HG02885 (cell line): ENCODE data around the gene CDC14B.
"Not testable (repeated sequence)": the region's sequence is repeated elsewhere in the genome, so short reads cannot be mapped to it uniquely, and the experiment has no call there.

Experiments
- ATAC-seq: cut with Tn5 transposase; IDR thresholded peaks from one replicate; pipeline ENCODE4 v1.9.1; 2021; ENCODE audit warnings: mild to moderate bottlenecking; ENCODE audit not compliant: unreplicated experiment, poor library complexity

The CDC14B gene

GRCh38 chr9:96619491-96620180 lies at the start of gene CDC14B:
TSS of gene CDC14B (minus strand) at chr9:96619843. CDS start at chr9:96619378, 465 bp downstream.
- peak; percentile 71 for ATAC-seq

- ATAC-seq: no peak
These were observed 49.4 kb upstream of the CDC14B start for GRCh38 chr9:96668868-96669534.

GRCh38 chr9:96667363-96667728 lies 47.7 kb upstream of the CDC14B start:
- no peak for ATAC-seq

- not testable (repeated sequence) for ATAC-seq
These were observed 47.2 kb upstream of the CDC14B start for GRCh38 chr9:96666653-96667362.

- no peak for ATAC-seq
These were observed 46.1 kb upstream of the CDC14B start for GRCh38 chr9:96665789-96666188.

- no peak for ATAC-seq
These were observed 44.0 kb upstream of the CDC14B start for GRCh38 chr9:96663506-96664120.

GRCh38 chr9:96661711-96662110 lies 42.1 kb upstream of the CDC14B start:
- no peak for ATAC-seq

- ATAC-seq: no peak
These were observed 41.1 kb upstream of the CDC14B start for GRCh38 chr9:96660692-96661248.

GRCh38 chr9:96655198-96655851 lies 35.7 kb upstream of the CDC14B start, which contains the start of gene PRXL2C:
TSS of gene PRXL2C (minus strand) at chr9:96655317. CDS start at chr9:96655281, 36 bp downstream.
- peak; percentile 81 for ATAC-seq

GRCh38 chr9:96654450-96655197 lies 35.0 kb upstream of the CDC14B start:
- ATAC-seq: peak; percentile 55

- ATAC-seq: no peak
These were observed 32.0 kb upstream of the CDC14B start for GRCh38 chr9:96651626-96652025.

- ATAC-seq: no peak
These were observed 30.1 kb upstream of the CDC14B start for GRCh38 chr9:96649620-96650324.

- ATAC-seq: no peak
These were observed 26.7 kb upstream of the CDC14B start for GRCh38 chr9:96646081-96646991.

GRCh38 chr9:96644137-96644536 lies 24.5 kb upstream of the CDC14B start:
- ATAC-seq: no peak

- ATAC-seq: no peak
These were observed 21.9 kb upstream of the CDC14B start for GRCh38 chr9:96641514-96641913.

- no peak for ATAC-seq
These were observed 19.1 kb upstream of the CDC14B start for GRCh38 chr9:96638606-96639364.

GRCh38 chr9:96636368-96636767 lies 16.7 kb upstream of the CDC14B start:
- no peak for ATAC-seq
